Naive B cell (primary cell): ENCODE results near the gene PRKRA. TPM values are rescaled to one million over a fixed set of nuclear protein-coding genes. Genes with fewer than 3 reads are reported as not detected.

Experiments
- ATAC-seq, 2 donors: fragments of 150-1000 bp; cut with Tn5 transposase; 2 replicates each; pipeline ENCODE4 v1.10.0; 2021; ENCODE audit warnings: low read depth in 2 of 2, mild to moderate bottlenecking in 2 of 2, moderate library complexity in 2 of 2
- DNase-seq: peaks from one replicate; pipeline ENCODE4 v3.0.0; 2022
- H3K27ac Mint-ChIP-seq, 6 donors: one replicate each; pipeline ENCODE4 v1.8.0; 2020 to 2022; ENCODE audit warnings: mild to moderate bottlenecking in 6 of 6, mixed read lengths in 6 of 6, moderate library complexity in 5 of 6, inconsistent platforms in 2 of 6
- H3K27me3 Mint-ChIP-seq, 3 donors: one replicate each; pipeline ENCODE4 v1.8.0; 2021 to 2022; ENCODE audit warnings: mixed read lengths in 3 of 3, mild to moderate bottlenecking in 1 of 3
- H3K36me3 Mint-ChIP-seq, 2 donors: one replicate each; pipeline ENCODE4 v1.8.0; 2020 to 2022; ENCODE audit warnings: mixed read lengths in 2 of 2, inconsistent platforms in 1 of 2, mild to moderate bottlenecking in 1 of 2
- H3K4me1 Mint-ChIP-seq, 3 donors: one replicate each; pipeline ENCODE4 v1.8.0; 2020 to 2022; ENCODE audit warnings: mixed read lengths in 3 of 3, inconsistent platforms in 1 of 3, mild to moderate bottlenecking in 1 of 3, moderate library complexity in 1 of 3
- H3K4me3 Mint-ChIP-seq, 8 donors: one replicate each; pipeline ENCODE4 v1.8.0; 2020 to 2022; ENCODE audit warnings: mild to moderate bottlenecking in 8 of 8, mixed read lengths in 8 of 8, moderate library complexity in 8 of 8, inconsistent platforms in 2 of 8
- H3K9me3 Mint-ChIP-seq, 7 donors: one replicate each; pipeline ENCODE4 v1.8.0; 2020 to 2022; ENCODE audit warnings: mixed read lengths in 7 of 7, mild to moderate bottlenecking in 5 of 7, inconsistent platforms in 2 of 7, moderate library complexity in 1 of 7
- polyA plus RNA-seq, 6 donors: library from polyadenylated mRNA; unstranded; fragments of 300-500 nt; fragmentation: Illumina TruSeq; gene quantifications; one replicate each; pipeline ENCODE4 v1.2.3, GENCODE V29; 2021; ENCODE audit warnings: low read depth in 6 of 6

PRKRA gene
- 100 to 1,000 TPM in 1 of 6 donors, 10 to 100 TPM in 5; 59.8 to 107 (median 75.9) TPM for polyA plus RNA-seq

GRCh38 chr2:178450774-178451525 is at the start of gene PRKRA, which contains the start of gene PJVK:
TSS of gene PRKRA (minus strand) at chr2:178451175. CDS start at chr2:178451030, 145 bp downstream.
TSS of gene PJVK (plus strand) at chr2:178451378. CDS start at chr2:178453410, 2,032 bp downstream.
- DNase-seq (peak; percentile 94), ATAC-seq (peak; percentile 80)
- Mint-ChIP-seq H3K36me3 (no peaks in the 10 kb centered on the region), H3K27me3 (peaks cover 0 to 6% (median 0%) of the 10 kb centered on the region in 3 donors), H3K27ac (peak within 1 kb of the TSS; percentile 92 to 97 (median 96)), H3K4me1 (peaks cover 14 to 32% (median 29%) of the 10 kb centered on the region in 3 donors), H3K4me3 (peak within 1 kb of the TSS; percentile 90 to 95 (median 94)), H3K9me3 (no peaks in the 10 kb centered on the region)

GRCh38 chr2:178499640-178500039 is 48.7 kb upstream of the PRKRA start:
- no peak for ATAC-seq
- DNase-seq, result no peak
- H3K4me1 Mint-ChIP-seq, result no peaks in the 10 kb centered on the region
- H3K27me3 Mint-ChIP-seq, result no peaks in the 10 kb centered on the region
- H3K4me3 Mint-ChIP-seq, result no peak overlapping the region
- H3K36me3 Mint-ChIP-seq, result peaks cover 28 to 36% of the 10 kb centered on the region in 2 donors
- H3K27ac Mint-ChIP-seq, result peak overlapping the region in 1 of 6 donors; percentile 38
- no peaks in the 10 kb centered on the region for H3K9me3 Mint-ChIP-seq

- Mint-ChIP-seq H3K36me3 (peaks cover 28 to 43% of the 10 kb centered on the region in 2 donors), H3K27ac (peak overlapping the region in 1 of 6 donors; percentile 49)
- no peak for ATAC-seq
These were observed 47.2 kb upstream of the PRKRA start for GRCh38 chr2:178498137-178498536.

GRCh38 chr2:178496049-178496448 is 45.1 kb upstream of the PRKRA start:
- Mint-ChIP-seq H3K27ac (peak overlapping the region in 2 of 6 donors; percentile 55 to 56), H3K9me3 (no peaks in the 10 kb centered on the region)
- no peak for DNase-seq

More at GRCh38 chr2:178498137-178498536, 47.2 kb upstream of the PRKRA start:
- Mint-ChIP-seq H3K4me3 (no peak overlapping the region), H3K27me3 (no peaks in the 10 kb centered on the region), H3K4me1 (no peaks in the 10 kb centered on the region), H3K9me3 (no peaks in the 10 kb centered on the region)
- no peak for DNase-seq

GRCh38 chr2:178491612-178492011 is 40.6 kb upstream of the PRKRA start:
- Mint-ChIP-seq H3K4me1 (peaks cover 6 to 12% (median 10%) of the 10 kb centered on the region in 3 donors), H3K27ac (peak overlapping the region in 1 of 6 donors; percentile 29), H3K4me3 (no peak overlapping the region), H3K36me3 (peaks cover 24 to 43% of the 10 kb centered on the region in 2 donors), H3K9me3 (no peaks in the 10 kb centered on the region), H3K27me3 (no peaks in the 10 kb centered on the region)
- ATAC-seq, result no peak
- no peak for DNase-seq

More at GRCh38 chr2:178496049-178496448, 45.1 kb upstream of the PRKRA start:
- no peak overlapping the region for H3K4me3 Mint-ChIP-seq
- H3K36me3 Mint-ChIP-seq, result peaks cover 18 to 31% of the 10 kb centered on the region in 2 donors
- ATAC-seq, result no peak
- no peaks in the 10 kb centered on the region for H3K27me3 Mint-ChIP-seq
- H3K4me1 Mint-ChIP-seq, result no peaks in the 10 kb centered on the region

- no peak overlapping the region for H3K4me3 Mint-ChIP-seq
- H3K27me3 Mint-ChIP-seq, result no peaks in the 10 kb centered on the region
- peaks cover 32 to 53% (median 38%) of the 10 kb centered on the region in 3 donors for H3K4me1 Mint-ChIP-seq
- H3K9me3 Mint-ChIP-seq, result no peaks in the 10 kb centered on the region
- no peak overlapping the region for H3K27ac Mint-ChIP-seq
- DNase-seq (no peak), ATAC-seq (no peak)
- peaks cover 23 to 28% of the 10 kb centered on the region in 2 donors for H3K36me3 Mint-ChIP-seq
These were observed 34.4 kb upstream of the PRKRA start for GRCh38 chr2:178485356-178485755.

- peak overlapping the region in 1 of 6 donors; percentile 32 for H3K27ac Mint-ChIP-seq
- H3K36me3 Mint-ChIP-seq, result peaks cover 18 to 21% of the 10 kb centered on the region in 2 donors
- H3K9me3 Mint-ChIP-seq, result no peaks in the 10 kb centered on the region
- H3K27me3 Mint-ChIP-seq, result no peaks in the 10 kb centered on the region
- ATAC-seq (no peak), DNase-seq (no peak)
- peaks cover 26 to 50% (median 42%) of the 10 kb centered on the region in 3 donors for H3K4me1 Mint-ChIP-seq
- H3K4me3 Mint-ChIP-seq, result no peak overlapping the region
These were observed 33.5 kb upstream of the PRKRA start for GRCh38 chr2:178484245-178485041.

- Mint-ChIP-seq H3K9me3 (no peaks in the 10 kb centered on the region), H3K36me3 (peaks cover 13 to 15% of the 10 kb centered on the region in 2 donors), H3K27me3 (no peaks in the 10 kb centered on the region), H3K4me1 (peaks cover 31 to 56% (median 55%) of the 10 kb centered on the region in 3 donors), H3K27ac (peak overlapping the region in 1 of 6 donors; percentile 96), H3K4me3 (peak overlapping the region in 6 of 8 donors; percentile 53 to 98 (median 96))
- ATAC-seq (no peak), DNase-seq (no peak)
These were observed 31.5 kb upstream of the PRKRA start for GRCh38 chr2:178482437-178482836.

GRCh38 chr2:178480227-178481181 is 29.5 kb upstream of the PRKRA start, which contains the start of gene PLEKHA3:
TSS of gene PLEKHA3 (plus strand) at chr2:178480457. CDS start at chr2:178480870, 413 bp downstream.
- peak within 1 kb of the TSS; percentile 94 to 99 (median 98) for H3K4me3 Mint-ChIP-seq
- no peaks in the 10 kb centered on the region for H3K9me3 Mint-ChIP-seq
- ATAC-seq, result peak; percentile 51 to 54
- peaks cover 27 to 53% (median 48%) of the 10 kb centered on the region in 3 donors for H3K4me1 Mint-ChIP-seq
- DNase-seq, result peak; percentile 81
- H3K27me3 Mint-ChIP-seq, result no peaks in the 10 kb centered on the region
- H3K27ac Mint-ChIP-seq, result peak within 1 kb of the TSS; percentile 96 to 100 (median 99)
- H3K36me3 Mint-ChIP-seq, result no peaks in the 10 kb centered on the region

GRCh38 chr2:178479758-178480226 is 28.8 kb upstream of the PRKRA start:
- H3K9me3 Mint-ChIP-seq, result no peaks in the 10 kb centered on the region
- no peaks in the 10 kb centered on the region for H3K27me3 Mint-ChIP-seq
- no peaks in the 10 kb centered on the region for H3K36me3 Mint-ChIP-seq
- peaks cover 27 to 53% (median 44%) of the 10 kb centered on the region in 3 donors for H3K4me1 Mint-ChIP-seq
- H3K27ac Mint-ChIP-seq, result peak overlapping the region; percentile 69 to 99 (median 96)
- peak overlapping the region; percentile 94 to 99 (median 98) for H3K4me3 Mint-ChIP-seq
- DNase-seq (no peak), ATAC-seq (no peak)

GRCh38 chr2:178479275-178479616 is 28.3 kb upstream of the PRKRA start:
- Mint-ChIP-seq H3K4me3 (peak overlapping the region; percentile 94 to 99 (median 98)), H3K9me3 (no peaks in the 10 kb centered on the region), H3K4me1 (peaks cover 22 to 48% (median 40%) of the 10 kb centered on the region in 3 donors), H3K27ac (peak overlapping the region; percentile 96 to 100 (median 99)), H3K27me3 (no peaks in the 10 kb centered on the region), H3K36me3 (no peaks in the 10 kb centered on the region)
- DNase-seq (no peak), ATAC-seq (no peak)
